Sigmoid colon (tissue), 4 donors: ENCODE results near the gene ADAM23.

Experiments
- EP300 ChIP-seq, 4 donors: sonication (generic); formaldehyde crosslinking; IDR thresholded peaks; one replicate each; pipeline ENCODE4 v1.6.1; 2017; ENCODE audit warnings: antibody characterized with exemption in 4 of 4
- POLR2A ChIP-seq, 2 donors: fragments of 450-650 bp; IDR thresholded peaks; one replicate each; pipeline ENCODE4 v1.6.1; 2016; ENCODE audit warnings: antibody characterized with exemption in 2 of 2, mild to moderate bottlenecking in 2 of 2, moderate library complexity in 2 of 2
- POLR2AphosphoS5 ChIP-seq, 4 donors: sonication (generic); formaldehyde crosslinking; IDR thresholded peaks; one replicate each; pipeline ENCODE4 v1.6.1; 2017; ENCODE audit warnings: antibody characterized with exemption in 4 of 4
- TF ChIP-seq, protein P1 (sequence below), 4 experiments: fragments of 450-650 bp in 3 of 4; fragments of 200-600 bp in 1 of 4; IDR thresholded peaks; one replicate each; pipeline ENCODE4 v1.5.1; 2016 to 2019; ENCODE audit warnings: antibody characterized with exemption in 4 of 4, mild to moderate bottlenecking in 3 of 4, moderate library complexity in 2 of 4

GRCh38 chr2:206527153-206527552, 83.8 kb downstream of the ADAM23 start:
- TF ChIP-seq, protein P1, sequence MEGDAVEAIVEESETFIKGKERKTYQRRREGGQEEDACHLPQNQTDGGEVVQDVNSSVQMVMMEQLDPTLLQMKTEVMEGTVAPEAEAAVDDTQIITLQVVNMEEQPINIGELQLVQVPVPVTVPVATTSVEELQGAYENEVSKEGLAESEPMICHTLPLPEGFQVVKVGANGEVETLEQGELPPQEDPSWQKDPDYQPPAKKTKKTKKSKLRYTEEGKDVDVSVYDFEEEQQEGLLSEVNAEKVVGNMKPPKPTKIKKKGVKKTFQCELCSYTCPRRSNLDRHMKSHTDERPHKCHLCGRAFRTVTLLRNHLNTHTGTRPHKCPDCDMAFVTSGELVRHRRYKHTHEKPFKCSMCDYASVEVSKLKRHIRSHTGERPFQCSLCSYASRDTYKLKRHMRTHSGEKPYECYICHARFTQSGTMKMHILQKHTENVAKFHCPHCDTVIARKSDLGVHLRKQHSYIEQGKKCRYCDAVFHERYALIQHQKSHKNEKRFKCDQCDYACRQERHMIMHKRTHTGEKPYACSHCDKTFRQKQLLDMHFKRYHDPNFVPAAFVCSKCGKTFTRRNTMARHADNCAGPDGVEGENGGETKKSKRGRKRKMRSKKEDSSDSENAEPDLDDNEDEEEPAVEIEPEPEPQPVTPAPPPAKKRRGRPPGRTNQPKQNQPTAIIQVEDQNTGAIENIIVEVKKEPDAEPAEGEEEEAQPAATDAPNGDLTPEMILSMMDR (IDR thresholded peaks at IDR 0.05): no peak
- no peak for TF ChIP-seq POLR2AphosphoS5 (IDR thresholded peaks at IDR 0.05)
- no peak for TF ChIP-seq POLR2A (IDR thresholded peaks at IDR 0.05)
- TF ChIP-seq EP300 (IDR thresholded peaks at IDR 0.05): no peak
